Skeletal muscle cell (primary cell): Measurements from ENCODE around the gene FAM83G.
A peak's percentile ranks its signal among the peaks of the same experiment; 100 is the strongest.
"Not testable (repeated sequence)": the region's sequence is repeated elsewhere in the genome, so short reads cannot be mapped to it uniquely, and the experiment has no call there.

Experiments used
- DNase-seq: peaks from one replicate; pipeline ENCODE4 v3.0.0-alpha.2; 2010; ENCODE audit warnings: low read depth
- H3K4me3 ChIP-seq: 2 replicates; pipeline ENCODE4 v1.5.1; 2011; ENCODE audit warnings: low read depth, mild to moderate bottlenecking, control low read depth, low read length, moderate library complexity

The FAM83G gene, protein sequence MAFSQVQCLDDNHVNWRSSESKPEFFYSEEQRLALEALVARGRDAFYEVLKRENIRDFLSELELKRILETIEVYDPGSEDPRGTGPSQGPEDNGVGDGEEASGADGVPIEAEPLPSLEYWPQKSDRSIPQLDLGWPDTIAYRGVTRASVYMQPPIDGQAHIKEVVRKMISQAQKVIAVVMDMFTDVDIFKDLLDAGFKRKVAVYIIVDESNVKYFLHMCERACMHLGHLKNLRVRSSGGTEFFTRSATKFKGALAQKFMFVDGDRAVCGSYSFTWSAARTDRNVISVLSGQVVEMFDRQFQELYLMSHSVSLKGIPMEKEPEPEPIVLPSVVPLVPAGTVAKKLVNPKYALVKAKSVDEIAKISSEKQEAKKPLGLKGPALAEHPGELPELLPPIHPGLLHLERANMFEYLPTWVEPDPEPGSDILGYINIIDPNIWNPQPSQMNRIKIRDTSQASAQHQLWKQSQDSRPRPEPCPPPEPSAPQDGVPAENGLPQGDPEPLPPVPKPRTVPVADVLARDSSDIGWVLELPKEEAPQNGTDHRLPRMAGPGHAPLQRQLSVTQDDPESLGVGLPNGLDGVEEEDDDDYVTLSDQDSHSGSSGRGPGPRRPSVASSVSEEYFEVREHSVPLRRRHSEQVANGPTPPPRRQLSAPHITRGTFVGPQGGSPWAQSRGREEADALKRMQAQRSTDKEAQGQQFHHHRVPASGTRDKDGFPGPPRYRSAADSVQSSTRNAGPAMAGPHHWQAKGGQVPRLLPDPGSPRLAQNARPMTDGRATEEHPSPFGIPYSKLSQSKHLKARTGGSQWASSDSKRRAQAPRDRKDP

DNA sequence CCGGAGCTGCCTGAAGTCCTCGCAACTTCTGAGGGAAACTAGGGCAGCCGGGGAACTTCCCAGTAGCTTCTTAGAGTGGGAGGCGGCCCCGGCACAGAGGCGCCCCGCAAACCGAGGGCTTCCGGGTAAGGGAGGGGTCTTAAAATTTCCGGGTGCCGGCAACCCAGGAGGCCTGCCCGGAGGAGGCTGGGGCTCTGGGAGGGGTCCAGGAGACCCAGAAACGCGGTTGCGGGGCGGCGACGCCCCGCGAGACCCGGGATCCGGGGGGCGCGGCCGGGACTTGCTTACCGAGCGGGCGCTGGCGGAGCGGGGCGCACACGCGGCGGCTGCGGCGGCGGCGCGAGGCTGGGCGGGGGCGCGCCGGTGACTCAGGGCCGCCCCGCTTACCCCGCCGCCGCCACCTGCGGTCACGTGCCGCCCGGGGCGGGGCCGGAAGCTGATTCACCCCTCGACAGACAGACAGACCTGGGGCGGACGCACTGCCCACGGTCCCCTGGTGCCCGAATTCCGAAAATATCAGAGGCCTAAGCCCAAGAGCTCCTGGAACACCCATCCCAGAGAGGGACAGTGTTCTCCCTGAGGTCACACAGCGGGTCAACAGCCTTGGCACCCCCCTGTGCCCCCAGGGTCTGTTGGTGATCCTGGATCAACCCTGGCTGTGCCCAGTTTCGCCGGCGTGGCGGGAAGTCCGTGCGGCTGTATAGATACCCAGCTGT lies at the start of gene FAM83G:
FAM83G (minus strand) TSS at position 344 of the 716 bp plus-strand sequence. CDS start 723 bp downstream, outside the sequence.
- DNase-seq = no peak

DNA sequence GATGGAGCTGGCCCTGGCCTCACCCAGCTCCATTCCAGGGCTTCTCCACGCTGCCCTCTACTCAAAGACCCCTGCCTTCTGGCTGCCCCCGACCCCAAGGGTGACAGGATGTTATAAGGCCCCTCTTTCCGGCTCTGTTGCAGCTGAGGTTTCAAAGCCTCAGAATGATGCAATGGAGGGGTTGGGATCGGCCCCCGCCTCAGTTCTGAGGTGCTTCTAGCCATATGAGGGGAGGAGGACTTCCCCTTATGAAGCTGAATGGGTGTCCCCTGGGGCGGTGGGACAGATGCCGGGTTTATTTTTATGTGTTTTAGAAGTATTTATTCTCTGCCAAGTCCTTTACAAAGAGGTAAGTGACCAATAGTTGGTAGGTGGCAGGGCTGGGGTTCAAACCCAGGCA lies 44.3 kb upstream of the FAM83G start:
- not testable (repeated sequence) for DNase-seq, H3K4me3 ChIP-seq

More for the DNA sequence above, at the start of gene FAM83G:
- H3K4me3 ChIP-seq = peak within 1 kb of the TSS; percentile 60

DNA sequence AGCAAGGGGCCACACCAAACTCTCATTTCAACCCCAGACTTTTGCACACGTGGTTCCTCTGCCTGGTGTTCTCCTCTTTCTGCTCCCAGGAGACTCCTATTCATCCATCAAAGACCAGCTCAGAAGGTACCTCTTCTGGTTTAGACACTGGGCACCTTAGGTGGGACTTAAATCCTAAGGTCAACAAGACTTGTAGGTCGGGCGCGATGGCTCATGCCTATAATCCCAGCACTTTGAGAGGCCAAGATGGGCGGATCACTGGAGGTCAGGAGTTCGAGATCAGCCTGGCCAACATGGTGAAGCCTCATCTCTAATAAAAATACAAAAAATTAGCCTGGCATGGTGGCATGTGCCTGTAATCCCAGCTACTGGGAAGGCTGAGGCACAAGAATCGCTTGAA lies 42.9 kb upstream of the FAM83G start:
- H3K4me3 ChIP-seq, DNase-seq: not testable (repeated sequence)

DNA sequence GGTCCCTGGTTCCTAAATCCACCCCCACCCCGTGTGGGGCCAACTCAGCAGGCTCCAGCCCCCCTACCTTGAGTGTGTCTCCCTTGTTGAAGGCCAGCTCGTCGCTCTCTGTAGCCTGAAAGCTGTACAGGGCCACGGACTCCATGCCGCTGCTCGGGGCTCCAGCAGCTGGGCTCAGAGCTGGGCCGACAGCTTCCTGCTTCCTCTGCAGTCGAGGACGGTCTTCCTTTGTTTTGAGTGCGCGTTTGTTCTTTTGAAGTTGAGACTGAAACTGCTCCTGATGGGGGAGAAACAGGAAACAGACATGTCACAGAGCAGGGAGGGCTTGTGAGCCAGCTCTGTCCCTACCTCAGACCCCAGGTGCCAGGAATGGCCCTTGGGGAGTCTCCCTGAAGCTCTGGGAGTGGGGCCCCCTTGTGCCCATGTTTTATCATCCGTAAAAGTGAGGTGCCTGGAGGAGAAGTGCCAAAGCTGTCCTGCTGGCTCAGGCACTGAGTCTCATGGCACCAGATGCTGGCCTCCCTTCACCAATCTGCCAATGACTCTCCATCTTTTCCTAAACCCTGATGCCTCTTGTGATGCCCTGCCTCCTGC lies 42.3 kb upstream of the FAM83G start, which contains the start of gene GRAP:
GRAP (minus strand) TSS at position 176 of the 594 bp plus-strand sequence; CDS start at position 145, 31 bp downstream.
- not testable (repeated sequence) for DNase-seq

DNA sequence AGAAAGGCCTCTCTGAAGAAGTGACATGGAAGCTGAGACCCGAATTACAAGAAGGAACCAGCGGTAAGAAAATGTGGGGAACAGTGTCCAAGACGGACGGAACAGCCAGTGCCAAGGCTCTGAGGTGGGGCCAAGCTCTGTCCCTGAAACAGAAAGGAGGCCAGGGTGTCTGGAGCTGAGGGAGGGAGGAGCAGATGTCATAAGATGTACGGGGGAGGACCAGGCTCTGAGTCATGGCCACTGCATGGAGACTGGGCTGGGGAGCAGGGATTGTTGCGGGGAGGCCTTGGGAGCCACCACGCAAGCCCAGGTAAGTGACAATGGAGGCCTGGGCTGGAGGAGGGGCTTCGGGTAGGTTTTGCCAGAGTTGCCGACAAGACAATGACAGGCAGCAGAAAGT lies 40.1 kb upstream of the FAM83G start:
- H3K4me3 ChIP-seq, DNase-seq: not testable (repeated sequence)

More for the DNA sequence above, 42.3 kb upstream of the FAM83G start, which contains the start of gene GRAP:
- H3K4me3 ChIP-seq = not testable (repeated sequence)

DNA sequence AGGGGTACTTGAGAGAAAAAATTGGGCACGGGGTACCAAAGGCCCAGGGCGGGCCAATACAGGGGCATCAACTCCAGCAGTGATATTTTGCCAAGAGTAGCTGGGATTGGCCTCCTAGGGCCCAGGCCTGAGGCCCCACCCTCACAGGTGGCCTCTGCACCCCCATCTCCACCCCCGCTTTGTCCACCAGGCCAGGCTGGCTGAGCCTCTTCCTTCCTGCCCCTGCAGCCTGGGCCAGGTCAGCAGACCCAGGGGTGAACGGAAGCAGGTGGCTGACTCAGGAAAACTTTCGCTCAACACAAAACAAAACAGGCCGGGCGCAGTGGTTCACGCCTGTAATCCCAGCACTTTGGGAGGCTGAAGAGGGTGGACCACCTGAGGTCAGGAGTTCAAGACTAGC lies 38.5 kb upstream of the FAM83G start:
- H3K4me3 ChIP-seq, DNase-seq: not testable (repeated sequence)

DNA sequence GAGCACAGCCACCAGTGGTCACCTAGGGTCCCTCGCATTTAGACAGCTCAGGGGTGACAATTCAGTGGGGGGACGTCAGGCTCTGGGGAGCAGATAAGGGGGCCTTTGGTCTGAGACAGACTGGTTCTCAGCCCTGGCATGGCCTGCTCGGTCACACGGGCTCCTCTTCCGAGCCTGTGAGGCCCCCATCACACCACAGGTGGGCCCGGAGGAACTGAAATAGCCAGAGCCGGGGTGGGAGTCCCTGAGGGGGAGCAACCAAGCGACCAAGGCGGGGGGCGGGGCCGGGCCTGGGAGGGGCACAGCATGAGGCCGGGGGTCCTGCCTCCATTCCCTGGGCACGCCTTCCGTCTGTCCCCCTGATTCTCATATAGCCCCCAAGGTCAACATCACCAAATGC lies 37.8 kb upstream of the FAM83G start:
- not testable (repeated sequence) for H3K4me3 ChIP-seq

DNA sequence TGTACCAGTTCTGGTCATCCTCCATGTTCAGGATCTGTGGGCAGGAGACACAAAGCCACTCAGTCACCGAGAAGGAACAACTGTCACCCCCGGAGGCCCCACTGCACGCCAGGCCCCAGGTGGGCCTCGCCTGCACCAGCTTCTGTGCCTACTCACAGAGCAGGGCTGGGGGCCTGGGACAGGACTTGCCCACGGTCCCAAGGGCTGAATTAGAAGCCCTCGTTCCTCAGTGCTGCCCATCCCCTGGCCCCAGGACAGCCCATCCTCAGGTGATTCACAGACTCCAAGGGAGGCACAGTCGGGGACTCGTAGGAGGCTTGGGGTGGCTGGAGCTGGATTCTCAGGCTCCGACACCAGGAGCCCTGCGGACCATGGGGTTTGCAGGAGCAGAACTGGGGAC lies 37.3 kb upstream of the FAM83G start:
- not testable (repeated sequence) for H3K4me3 ChIP-seq, DNase-seq

More for the DNA sequence above, 37.8 kb upstream of the FAM83G start:
- DNase-seq = not testable (repeated sequence)

DNA sequence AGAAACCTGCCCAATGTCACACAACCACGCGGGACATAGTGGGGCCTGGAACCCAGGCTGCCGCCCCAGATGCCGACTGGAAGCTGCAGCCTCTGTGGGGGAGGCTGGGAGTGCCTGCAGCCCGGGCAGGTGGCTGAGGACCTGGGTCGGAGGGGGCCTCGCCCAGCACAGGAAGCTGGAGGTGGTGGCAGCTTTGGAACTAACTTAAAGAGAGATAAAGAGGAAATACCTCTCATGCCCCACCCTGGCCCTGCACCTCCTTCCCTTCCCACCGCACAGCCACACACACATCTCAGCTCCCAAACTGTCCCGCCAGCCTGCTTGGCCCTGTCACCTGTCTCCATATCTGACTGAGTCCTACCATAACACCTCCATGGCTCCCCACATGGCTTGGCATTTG lies 35.8 kb upstream of the FAM83G start:
- not testable (repeated sequence) for DNase-seq, H3K4me3 ChIP-seq

DNA sequence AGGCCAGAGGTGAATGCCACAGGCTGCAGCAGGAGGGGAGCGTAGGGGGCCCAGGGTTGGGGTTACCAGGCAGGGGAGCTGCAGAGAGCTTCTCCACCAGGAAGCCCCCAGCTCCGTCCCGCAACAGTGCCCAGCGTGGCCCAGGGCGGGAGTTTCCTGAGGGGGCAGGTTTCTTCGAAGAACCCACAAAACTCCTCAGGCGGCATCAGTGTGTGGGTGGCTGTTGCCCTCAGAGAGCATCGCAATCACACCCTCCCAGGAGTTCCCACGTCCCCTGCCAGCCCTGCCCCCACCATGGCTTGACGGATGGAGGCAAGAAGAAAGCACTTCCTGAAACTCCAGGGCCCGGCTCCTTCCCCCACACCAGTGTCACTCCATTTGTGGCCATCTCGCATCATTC lies 34.2 kb upstream of the FAM83G start:
- H3K4me3 ChIP-seq, DNase-seq: not testable (repeated sequence)

DNA sequence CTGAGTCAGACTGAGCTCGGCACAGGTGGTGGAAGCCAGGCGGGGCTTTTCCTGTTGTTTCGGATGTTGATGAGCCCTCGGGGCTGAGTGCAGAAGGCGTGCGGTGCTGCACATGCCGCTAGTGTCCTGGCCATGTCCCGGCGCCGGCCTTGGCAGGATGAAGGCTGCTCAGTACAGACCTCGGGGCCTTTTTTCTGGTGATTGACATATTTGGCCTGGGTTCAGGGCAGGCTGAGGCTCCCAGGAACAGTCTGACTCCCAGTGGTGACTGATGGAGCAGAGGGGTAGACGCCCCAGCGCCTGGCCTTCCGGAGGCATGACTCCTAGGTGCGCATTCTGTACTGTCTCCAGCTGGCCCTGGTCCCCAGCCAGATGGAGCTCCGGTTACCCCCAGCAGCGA lies 33.4 kb upstream of the FAM83G start:
- not testable (repeated sequence) for H3K4me3 ChIP-seq, DNase-seq

DNA sequence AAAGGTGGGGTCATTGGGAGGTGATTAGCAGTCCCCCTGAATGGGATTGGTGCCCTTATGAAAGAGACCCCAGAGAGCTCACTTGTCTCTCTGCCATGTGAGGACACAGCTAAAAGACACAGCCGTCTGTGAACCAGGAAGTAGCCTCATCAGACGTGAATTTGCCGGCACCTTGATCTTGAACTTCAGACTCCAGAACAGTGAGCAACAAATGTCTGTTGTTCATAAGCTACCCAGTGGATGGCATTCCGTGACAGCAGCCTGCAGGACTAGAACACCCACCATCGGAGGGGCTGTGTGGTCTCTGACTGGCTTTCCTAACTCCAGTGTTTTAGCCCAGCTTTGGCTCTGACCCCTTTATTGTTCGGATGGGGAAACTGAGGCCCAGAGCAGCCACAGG lies 33.0 kb upstream of the FAM83G start:
- not testable (repeated sequence) for H3K4me3 ChIP-seq, DNase-seq

DNA sequence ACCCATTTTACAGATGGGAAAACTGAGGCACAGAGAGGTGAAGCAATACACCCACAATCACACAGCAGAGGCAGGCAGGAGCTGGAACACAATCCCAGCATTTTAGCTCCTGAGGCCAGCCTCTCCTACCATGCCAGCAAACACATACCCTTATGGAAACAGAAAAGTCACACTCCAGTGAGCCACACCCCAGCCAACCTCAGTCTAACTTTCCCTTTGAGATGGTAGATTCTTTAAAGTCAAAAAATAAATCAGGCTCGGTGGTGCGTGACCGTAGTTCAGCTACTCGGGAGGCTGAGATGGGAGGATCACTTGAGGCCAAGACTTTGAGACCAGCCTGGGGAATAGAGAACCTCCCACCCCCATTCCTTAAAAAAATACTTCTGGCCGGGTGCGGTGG lies 31.6 kb upstream of the FAM83G start:
- DNase-seq, H3K4me3 ChIP-seq: not testable (repeated sequence)

DNA sequence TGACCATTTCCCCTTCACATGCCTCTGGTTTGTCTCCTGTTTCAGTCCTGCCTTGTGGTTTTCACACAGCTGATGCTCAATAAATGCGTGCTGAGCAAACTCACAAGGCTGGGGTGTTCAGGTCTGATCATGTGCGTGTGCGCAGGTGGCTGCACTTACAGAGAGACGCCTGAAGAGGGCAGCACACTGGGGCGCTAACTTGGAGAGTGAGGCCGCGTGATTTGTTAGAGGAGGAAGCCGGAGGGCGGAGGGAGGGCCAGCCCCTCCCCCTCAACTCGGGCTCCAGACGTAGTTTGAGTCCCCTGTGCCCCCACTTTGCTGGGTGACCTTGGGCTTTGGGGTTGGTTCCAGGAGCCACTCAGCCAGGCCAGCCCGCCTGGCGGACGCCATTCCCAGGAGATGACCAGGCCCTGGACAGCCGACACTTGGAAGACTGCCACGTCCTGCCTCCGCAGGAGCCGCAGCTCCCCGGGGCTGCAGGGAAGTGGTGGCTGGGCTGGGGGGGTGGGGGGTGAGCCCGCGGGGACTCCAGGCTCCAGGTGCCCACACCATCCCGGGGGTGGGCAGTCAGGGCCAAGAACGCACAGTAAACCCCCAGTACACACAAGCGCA lies 27.9 kb upstream of the FAM83G start:
- not testable (repeated sequence) for DNase-seq, H3K4me3 ChIP-seq

DNA sequence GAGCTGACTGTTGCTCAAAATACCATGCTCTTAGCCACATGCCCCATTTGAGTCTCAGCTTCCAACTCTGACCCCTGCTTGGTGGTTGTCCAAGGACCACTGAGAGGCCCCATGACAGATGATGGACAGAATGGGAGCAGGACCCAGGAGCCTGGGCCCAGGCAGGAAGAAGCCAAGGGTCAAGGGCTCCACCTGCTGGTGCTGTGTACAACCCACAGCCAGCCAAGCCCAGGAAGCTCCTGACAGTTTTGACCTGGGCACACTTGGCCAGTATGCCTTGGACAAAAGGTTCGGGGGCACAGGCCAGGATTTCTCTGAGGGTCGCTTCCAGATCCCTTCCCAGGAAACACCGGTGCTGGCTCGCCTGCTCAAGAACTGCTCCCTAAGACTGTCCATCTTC lies 27.2 kb upstream of the FAM83G start:
- DNase-seq, H3K4me3 ChIP-seq: not testable (repeated sequence)

DNA sequence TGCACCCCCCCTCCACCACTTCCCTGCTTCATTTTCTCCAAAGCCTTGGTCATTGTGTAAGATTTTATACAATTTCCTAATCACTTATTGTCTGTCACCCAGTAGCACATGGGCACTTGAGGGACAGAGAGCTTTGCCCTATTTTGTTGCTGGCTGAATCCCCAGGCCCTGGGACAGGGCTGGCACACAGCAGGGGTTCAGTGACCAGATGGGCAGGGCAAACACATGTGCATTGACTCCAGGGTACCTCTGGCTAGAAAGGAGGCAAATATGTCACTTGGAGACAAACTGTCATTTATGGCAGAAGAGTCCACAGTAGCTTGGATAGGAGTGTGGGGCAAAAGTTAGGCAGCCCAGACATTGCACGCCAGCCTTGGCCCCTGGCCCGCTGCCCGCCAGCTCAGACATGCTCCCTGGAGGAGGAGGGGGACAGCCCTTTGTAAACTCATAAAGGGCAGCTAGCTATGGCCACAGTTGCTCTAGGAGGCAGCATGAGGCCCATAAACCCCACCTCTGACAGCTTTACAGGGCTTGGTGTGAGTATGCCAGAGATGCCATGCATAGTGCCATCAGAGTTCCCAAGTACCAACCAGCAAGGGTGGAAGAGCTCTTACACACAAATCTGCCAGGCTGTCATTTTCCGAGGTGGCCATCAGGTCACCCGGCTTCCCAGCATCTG lies 26.3 kb upstream of the FAM83G start:
- not testable (repeated sequence) for H3K4me3 ChIP-seq, DNase-seq

DNA sequence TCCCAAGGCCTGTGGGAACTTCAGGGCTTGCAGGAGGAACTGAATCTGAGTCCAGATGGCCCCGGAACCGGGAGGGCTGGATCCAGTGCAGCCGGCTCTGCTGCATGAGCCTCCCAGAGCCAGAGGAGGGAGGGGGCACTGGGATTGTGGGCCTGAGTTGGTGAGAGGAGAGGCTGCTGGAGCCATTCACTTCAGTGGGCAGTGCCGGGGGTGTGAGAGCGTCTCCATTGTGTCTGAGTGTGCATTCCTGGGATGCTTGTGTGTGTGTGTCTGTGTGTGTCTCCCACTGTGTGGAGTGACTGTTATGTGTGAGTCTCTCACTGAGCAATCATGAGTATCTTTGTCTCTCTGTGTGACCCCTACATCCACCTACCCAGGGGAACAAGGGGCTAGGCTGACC lies 25.2 kb upstream of the FAM83G start:
- DNase-seq, H3K4me3 ChIP-seq: not testable (repeated sequence)

DNA sequence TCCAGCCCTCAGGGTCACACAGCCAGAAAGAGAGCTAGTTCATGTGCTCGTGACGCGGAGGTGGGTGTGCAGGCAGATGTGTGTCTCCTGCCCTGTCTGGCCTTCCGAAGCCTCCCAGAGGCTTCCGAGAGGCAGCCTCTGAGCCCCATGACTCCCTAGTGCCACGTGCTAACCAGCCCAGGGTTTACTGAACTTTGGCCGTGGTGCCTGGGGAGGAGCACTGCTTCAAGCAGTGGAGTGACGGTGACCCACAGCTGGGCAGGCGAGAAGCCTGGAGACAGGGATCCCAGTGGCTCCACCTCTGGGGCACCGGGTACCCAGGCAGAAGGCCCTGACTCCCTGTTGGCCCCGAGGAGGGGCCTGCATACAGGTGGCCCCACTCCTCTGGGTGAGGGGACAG lies 24.1 kb upstream of the FAM83G start:
- not testable (repeated sequence) for DNase-seq, H3K4me3 ChIP-seq
